Measurements from ENCODE around the gene ALPI.

Gene ALPI

DNA sequence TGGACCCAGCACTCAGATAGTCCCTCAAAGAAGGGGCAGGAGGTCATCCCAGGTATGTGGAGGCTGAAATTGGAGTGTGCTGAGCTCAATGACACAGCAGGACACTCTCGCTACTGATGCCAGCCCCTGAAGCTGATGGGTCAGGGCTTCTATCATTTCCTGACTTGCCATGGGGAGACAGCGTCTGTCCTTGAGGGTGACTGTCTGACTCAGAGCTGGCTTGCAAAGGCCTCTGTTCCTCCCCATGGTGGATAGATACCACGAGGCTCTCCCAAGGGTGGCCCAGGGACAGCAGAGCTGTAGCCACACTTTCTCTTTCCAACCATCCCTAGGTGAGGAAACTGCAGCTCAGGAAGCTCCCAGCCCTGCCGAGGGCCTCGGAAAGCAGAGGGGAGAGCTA, 38.5 kb upstream of the ALPI start:
- Histone ChIP-seq H3K4me1 (ENCODE audit: control insufficient read depth, insufficient read depth, low read length) (no peaks in the 10 kb centered on the region), H3K27ac (ENCODE audit: extremely low read depth, low read depth, low read length) (no peak overlapping the region), H3K4me3 (ENCODE audit: low read depth, low read length) (no peak overlapping the region), H3K36me3 (ENCODE audit: control insufficient read depth in 2 of 2, insufficient read depth in 1 of 2, low read length in 2 of 2) (no peaks in the 10 kb centered on the region), H3K9me3 (ENCODE audit: control insufficient read depth, insufficient read depth, low read depth, low read length) (no peaks in the 10 kb centered on the region)
- ChIA-PET CTCF (no interaction called here), POLR2A (no interaction called here)
- no peak for TF ChIP-seq ZNF221 (tag by site-specific recombination; IDR thresholded peaks at IDR 0.05; ENCODE audit: borderline replicate concordance)
- no peak for TF ChIP-seq ZNF223 (tag by site-specific recombination; IDR thresholded peaks at IDR 0.05)
- TF ChIP-seq ZNF311 (tag by site-specific recombination; IDR thresholded peaks at IDR 0.05; ENCODE audit: borderline replicate concordance) = no peak
- TF ChIP-seq, protein P1, sequence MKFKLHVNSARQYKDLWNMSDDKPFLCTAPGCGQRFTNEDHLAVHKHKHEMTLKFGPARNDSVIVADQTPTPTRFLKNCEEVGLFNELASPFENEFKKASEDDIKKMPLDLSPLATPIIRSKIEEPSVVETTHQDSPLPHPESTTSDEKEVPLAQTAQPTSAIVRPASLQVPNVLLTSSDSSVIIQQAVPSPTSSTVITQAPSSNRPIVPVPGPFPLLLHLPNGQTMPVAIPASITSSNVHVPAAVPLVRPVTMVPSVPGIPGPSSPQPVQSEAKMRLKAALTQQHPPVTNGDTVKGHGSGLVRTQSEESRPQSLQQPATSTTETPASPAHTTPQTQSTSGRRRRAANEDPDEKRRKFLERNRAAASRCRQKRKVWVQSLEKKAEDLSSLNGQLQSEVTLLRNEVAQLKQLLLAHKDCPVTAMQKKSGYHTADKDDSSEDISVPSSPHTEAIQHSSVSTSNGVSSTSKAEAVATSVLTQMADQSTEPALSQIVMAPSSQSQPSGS (tag by site-specific recombination; IDR thresholded peaks at IDR 0.05; ENCODE audit: low read depth) = no peak
- no peak for TF ChIP-seq ZFHX2 (tag by site-specific recombination; conservative IDR thresholded peaks at IDR 0.05)
- TF ChIP-seq, protein P2, sequence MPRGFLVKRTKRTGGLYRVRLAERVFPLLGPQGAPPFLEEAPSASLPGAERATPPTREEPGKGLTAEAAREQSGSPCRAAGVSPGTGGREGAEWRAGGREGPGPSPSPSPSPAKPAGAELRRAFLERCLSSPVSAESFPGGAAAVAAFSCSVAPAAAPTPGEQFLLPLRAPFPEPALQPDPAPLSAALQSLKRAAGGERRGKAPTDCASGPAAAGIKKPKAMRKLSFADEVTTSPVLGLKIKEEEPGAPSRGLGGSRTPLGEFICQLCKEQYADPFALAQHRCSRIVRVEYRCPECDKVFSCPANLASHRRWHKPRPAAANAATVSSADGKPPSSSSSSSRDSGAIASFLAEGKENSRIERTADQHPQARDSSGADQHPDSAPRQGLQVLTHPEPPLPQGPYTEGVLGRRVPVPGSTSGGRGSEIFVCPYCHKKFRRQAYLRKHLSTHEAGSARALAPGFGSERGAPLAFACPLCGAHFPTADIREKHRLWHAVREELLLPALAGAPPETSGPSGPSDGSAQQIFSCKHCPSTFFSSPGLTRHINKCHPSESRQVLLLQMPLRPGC (tag by site-specific recombination; IDR thresholded peaks at IDR 0.05) = no peak
- TF ChIP-seq, protein P3, sequence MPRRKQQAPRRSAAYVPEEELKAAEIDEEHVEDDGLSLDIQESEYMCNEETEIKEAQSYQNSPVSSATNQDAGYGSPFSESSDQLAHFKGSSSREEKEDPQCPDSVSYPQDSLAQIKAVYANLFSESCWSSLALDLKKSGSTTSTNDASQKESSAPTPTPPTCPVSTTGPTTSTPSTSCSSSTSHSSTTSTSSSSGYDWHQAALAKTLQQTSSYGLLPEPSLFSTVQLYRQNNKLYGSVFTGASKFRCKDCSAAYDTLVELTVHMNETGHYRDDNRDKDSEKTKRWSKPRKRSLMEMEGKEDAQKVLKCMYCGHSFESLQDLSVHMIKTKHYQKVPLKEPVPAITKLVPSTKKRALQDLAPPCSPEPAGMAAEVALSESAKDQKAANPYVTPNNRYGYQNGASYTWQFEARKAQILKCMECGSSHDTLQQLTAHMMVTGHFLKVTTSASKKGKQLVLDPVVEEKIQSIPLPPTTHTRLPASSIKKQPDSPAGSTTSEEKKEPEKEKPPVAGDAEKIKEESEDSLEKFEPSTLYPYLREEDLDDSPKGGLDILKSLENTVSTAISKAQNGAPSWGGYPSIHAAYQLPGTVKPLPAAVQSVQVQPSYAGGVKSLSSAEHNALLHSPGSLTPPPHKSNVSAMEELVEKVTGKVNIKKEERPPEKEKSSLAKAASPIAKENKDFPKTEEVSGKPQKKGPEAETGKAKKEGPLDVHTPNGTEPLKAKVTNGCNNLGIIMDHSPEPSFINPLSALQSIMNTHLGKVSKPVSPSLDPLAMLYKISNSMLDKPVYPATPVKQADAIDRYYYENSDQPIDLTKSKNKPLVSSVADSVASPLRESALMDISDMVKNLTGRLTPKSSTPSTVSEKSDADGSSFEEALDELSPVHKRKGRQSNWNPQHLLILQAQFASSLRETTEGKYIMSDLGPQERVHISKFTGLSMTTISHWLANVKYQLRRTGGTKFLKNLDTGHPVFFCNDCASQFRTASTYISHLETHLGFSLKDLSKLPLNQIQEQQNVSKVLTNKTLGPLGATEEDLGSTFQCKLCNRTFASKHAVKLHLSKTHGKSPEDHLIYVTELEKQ (tag by site-specific recombination; IDR thresholded peaks at IDR 0.05; ENCODE audit: borderline replicate concordance) = no peak
- no peak for TF ChIP-seq ZNF776 (tag by site-specific recombination; IDR thresholded peaks at IDR 0.05; ENCODE audit: borderline replicate concordance)
- TF ChIP-seq ZNF157 (tag by site-specific recombination; IDR thresholded peaks at IDR 0.05) = no peak
- no peak for TF ChIP-seq ZNF664 (tag by site-specific recombination; IDR thresholded peaks at IDR 0.05)
- TF ChIP-seq ZNF473 (tag by site-specific recombination; IDR thresholded peaks at IDR 0.05) = no peak
- TF ChIP-seq, protein P4, sequence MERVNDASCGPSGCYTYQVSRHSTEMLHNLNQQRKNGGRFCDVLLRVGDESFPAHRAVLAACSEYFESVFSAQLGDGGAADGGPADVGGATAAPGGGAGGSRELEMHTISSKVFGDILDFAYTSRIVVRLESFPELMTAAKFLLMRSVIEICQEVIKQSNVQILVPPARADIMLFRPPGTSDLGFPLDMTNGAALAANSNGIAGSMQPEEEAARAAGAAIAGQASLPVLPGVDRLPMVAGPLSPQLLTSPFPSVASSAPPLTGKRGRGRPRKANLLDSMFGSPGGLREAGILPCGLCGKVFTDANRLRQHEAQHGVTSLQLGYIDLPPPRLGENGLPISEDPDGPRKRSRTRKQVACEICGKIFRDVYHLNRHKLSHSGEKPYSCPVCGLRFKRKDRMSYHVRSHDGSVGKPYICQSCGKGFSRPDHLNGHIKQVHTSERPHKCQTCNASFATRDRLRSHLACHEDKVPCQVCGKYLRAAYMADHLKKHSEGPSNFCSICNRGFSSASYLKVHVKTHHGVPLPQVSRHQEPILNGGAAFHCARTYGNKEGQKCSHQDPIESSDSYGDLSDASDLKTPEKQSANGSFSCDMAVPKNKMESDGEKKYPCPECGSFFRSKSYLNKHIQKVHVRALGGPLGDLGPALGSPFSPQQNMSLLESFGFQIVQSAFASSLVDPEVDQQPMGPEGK (tag by site-specific recombination; IDR thresholded peaks at IDR 0.05) = no peak
- TF ChIP-seq GLI4 (tag by site-specific recombination; IDR thresholded peaks at IDR 0.05) = no peak
- no peak for TF ChIP-seq ZNF423 (tag by site-specific recombination; IDR thresholded peaks at IDR 0.05)
- TF ChIP-seq, protein P5, sequence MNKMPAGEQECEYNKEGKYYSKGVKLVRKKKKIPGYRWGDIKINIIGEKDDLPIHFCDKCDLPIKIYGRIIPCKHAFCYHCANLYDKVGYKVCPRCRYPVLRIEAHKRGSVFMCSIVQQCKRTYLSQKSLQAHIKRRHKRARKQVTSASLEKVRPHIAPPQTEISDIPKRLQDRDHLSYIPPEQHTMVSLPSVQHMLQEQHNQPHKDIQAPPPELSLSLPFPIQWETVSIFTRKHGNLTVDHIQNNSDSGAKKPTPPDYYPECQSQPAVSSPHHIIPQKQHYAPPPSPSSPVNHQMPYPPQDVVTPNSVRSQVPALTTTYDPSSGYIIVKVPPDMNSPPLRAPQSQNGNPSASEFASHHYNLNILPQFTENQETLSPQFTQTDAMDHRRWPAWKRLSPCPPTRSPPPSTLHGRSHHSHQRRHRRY (tag by site-specific recombination; IDR thresholded peaks at IDR 0.05) = no peak
- TF ChIP-seq ZNF391 (tag by site-specific recombination; IDR thresholded peaks at IDR 0.05; ENCODE audit: borderline replicate concordance, low read depth) = no peak
- TF ChIP-seq, protein P6, sequence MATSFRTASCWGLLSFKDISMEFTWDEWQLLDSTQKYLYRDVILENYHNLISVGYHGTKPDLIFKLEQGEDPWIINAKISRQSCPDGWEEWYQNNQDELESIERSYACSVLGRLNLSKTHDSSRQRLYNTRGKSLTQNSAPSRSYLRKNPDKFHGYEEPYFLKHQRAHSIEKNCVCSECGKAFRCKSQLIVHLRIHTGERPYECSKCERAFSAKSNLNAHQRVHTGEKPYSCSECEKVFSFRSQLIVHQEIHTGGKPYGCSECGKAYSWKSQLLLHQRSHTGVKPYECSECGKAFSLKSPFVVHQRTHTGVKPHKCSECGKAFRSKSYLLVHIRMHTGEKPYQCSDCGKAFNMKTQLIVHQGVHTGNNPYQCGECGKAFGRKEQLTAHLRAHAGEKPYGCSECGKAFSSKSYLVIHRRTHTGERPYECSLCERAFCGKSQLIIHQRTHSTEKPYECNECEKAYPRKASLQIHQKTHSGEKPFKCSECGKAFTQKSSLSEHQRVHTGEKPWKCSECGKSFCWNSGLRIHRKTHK (tag by site-specific recombination; IDR thresholded peaks at IDR 0.05) = no peak
- no peak for TF ChIP-seq ZNF629 (tag by site-specific recombination; IDR thresholded peaks at IDR 0.05)
- no peak for TF ChIP-seq ZNF202 (tag by site-specific recombination; IDR thresholded peaks at IDR 0.05; ENCODE audit: borderline replicate concordance)
- TF ChIP-seq ZNF114 (tag by site-specific recombination; IDR thresholded peaks at IDR 0.05) = no peak
